HL-60/S4 (cell line): ENCODE results near the gene TBCCD1.
"Not testable (repeated sequence)": the region's sequence is repeated elsewhere in the genome, so short reads cannot be mapped to it uniquely, and the experiment has no call there.

Experiments used
- in situ Hi-C: fragments of 300-500 bp; cut with MboI; formaldehyde crosslinking; loops from 2 replicates; pipeline ENCODE4 v1.14.3; 2022; ENCODE audit warnings: low sequenced_read_pairs

The TBCCD1 gene

GRCh38 chr3:186598108-186598784 lies 31.1 kb upstream of the TBCCD1 start:
- in situ Hi-C loops = no loop called here

GRCh38 chr3:186596568-186597287 lies 29.6 kb upstream of the TBCCD1 start:
- in situ Hi-C loops = no loop called here

GRCh38 chr3:186594591-186595113 lies 27.5 kb upstream of the TBCCD1 start:
- in situ Hi-C loops = no loop called here

- in situ Hi-C loops = no loop called here
Observed at GRCh38 chr3:186593862-186594261, 26.7 kb upstream of the TBCCD1 start.

- in situ Hi-C loops = no loop called here
Observed at GRCh38 chr3:186592682-186593081, 25.5 kb upstream of the TBCCD1 start.

- in situ Hi-C loops = no loop called here
Observed at GRCh38 chr3:186590580-186591295, 23.6 kb upstream of the TBCCD1 start.

- in situ Hi-C loops = no loop called here
Observed at GRCh38 chr3:186589856-186590579, 22.9 kb upstream of the TBCCD1 start.

GRCh38 chr3:186589121-186589520 lies 22.0 kb upstream of the TBCCD1 start:
- in situ Hi-C loops = no loop called here

GRCh38 chr3:186588632-186589031 lies 21.5 kb upstream of the TBCCD1 start:
- in situ Hi-C loops = no loop called here

GRCh38 chr3:186587183-186587582 lies 20.0 kb upstream of the TBCCD1 start:
- in situ Hi-C loops = no loop called here

GRCh38 chr3:186586245-186586644 lies 19.1 kb upstream of the TBCCD1 start:
- in situ Hi-C loops = not testable (repeated sequence)

GRCh38 chr3:186583831-186584230 lies 16.7 kb upstream of the TBCCD1 start:
- in situ Hi-C loops = no loop called here

GRCh38 chr3:186582541-186582940 lies 15.4 kb upstream of the TBCCD1 start:
- in situ Hi-C loops = no loop called here

GRCh38 chr3:186580785-186581184 lies 13.6 kb upstream of the TBCCD1 start:
- in situ Hi-C loops = no loop called here

GRCh38 chr3:186577521-186577920 lies 10.4 kb upstream of the TBCCD1 start:
- in situ Hi-C loops = no loop called here

- in situ Hi-C loops = no loop called here
Observed at GRCh38 chr3:186571644-186572013, 4.5 kb upstream of the TBCCD1 start.

GRCh38 chr3:186570941-186571643 lies 4.0 kb upstream of the TBCCD1 start:
- in situ Hi-C loops = no loop called here

GRCh38 chr3:186570096-186570940 lies 3.2 kb upstream of the TBCCD1 start, which contains the start of gene DNAJB11:
TSS of gene DNAJB11 (plus strand) at chr3:186570720. CDS start at chr3:186570898, 178 bp downstream.
- in situ Hi-C loops = no loop called here

GRCh38 chr3:186569779-186570095 lies 2.6 kb upstream of the TBCCD1 start:
- in situ Hi-C loops = no loop called here

- in situ Hi-C loops = not testable (repeated sequence)
Observed at GRCh38 chr3:186569361-186569760, 2.2 kb upstream of the TBCCD1 start.
